Measurements from ENCODE around the gene NPW.

DNA sequence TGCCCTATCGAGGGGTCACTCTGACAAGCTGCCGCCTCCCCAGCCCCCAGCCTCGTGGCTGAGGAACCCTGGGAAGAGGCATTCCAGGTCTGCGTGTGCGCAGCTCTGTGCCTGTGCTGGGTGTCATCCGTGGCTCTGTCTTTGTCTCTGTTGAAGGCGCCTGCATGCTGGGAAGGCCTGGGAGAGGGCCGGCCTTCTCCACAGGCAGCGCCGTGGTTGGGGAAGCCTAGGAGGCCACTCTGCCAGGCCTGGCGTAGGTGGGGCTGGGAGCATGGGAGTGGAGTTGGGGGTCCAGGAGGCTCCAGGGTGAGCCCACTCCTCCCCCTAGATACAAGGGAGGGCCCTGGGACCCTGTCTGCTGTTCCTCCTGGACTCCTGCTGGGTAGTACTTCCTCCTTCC, 10.5 kb downstream of the NPW start:
- TF ChIP-seq CTCF (optimal IDR thresholded peaks at IDR 0.05 in 1 of 3, IDR thresholded peaks at IDR 0.05 in 1 of 3, conservative IDR thresholded peaks at IDR 0.05 in 1 of 3; ENCODE audit: extremely low read depth in 1 of 3, insufficient read depth in 2 of 3, low read length in 3 of 3): no peak
- TF ChIP-seq EZH2 (IDR thresholded peaks at IDR 0.05; ENCODE audit: low read length): no peak

Measured in keratinocyte (primary cell).